Measurements from ENCODE around the gene KRTAP10-3.

GRCh38 chr21:44603109-44603875, 44.7 kb upstream of the KRTAP10-3 start:
- no peak for TF ChIP-seq ATF3 (CRISPR knock-in tag; IDR thresholded peaks at IDR 0.05)
- TF ChIP-seq CTCF (CRISPR knock-in tag; IDR thresholded peaks at IDR 0.05), result no peak
- TF ChIP-seq TCF7L2 (IDR thresholded peaks at IDR 0.05; ENCODE audit: low read depth, low read length), result no peak
- no peak for TF ChIP-seq ARID3A (IDR thresholded peaks at IDR 0.05; ENCODE audit: low read depth, low read length)
- TF ChIP-seq HBP1 (CRISPR knock-in tag; IDR thresholded peaks at IDR 0.05; ENCODE audit: low read depth), result no peak
- no peak for TF ChIP-seq EZH2 (conservative IDR thresholded peaks at IDR 0.05; ENCODE audit: low read depth, low read length)
- no peak for TF ChIP-seq ZBTB37 (CRISPR knock-in tag; IDR thresholded peaks at IDR 0.05)
- TF ChIP-seq MAZ (IDR thresholded peaks at IDR 0.05; ENCODE audit: borderline replicate concordance, low read depth, low read length), result no peak
- no peak for TF ChIP-seq MAZ (CRISPR knock-in tag; IDR thresholded peaks at IDR 0.05; ENCODE audit: low read depth)
- no peak for TF ChIP-seq ZNF543 (CRISPR knock-in tag; IDR thresholded peaks at IDR 0.05)
- no peak for TF ChIP-seq SP1 (IDR thresholded peaks at IDR 0.05)
- TF ChIP-seq SP1 (CRISPR knock-in tag; IDR thresholded peaks at IDR 0.05), result no peak
- no peak for TF ChIP-seq SRY (CRISPR knock-in tag; IDR thresholded peaks at IDR 0.05)
- no peak for TF ChIP-seq ARID2 (CRISPR knock-in tag; IDR thresholded peaks at IDR 0.05; ENCODE audit: borderline replicate concordance)
- no peak for TF ChIP-seq RXRA (CRISPR knock-in tag; IDR thresholded peaks at IDR 0.05)
- TF ChIP-seq ZNF18 (CRISPR knock-in tag; IDR thresholded peaks at IDR 0.05; ENCODE audit: insufficient replicate concordance), result no peak
